ENCODE results near the gene PDSS2.

Gene PDSS2

DNA sequence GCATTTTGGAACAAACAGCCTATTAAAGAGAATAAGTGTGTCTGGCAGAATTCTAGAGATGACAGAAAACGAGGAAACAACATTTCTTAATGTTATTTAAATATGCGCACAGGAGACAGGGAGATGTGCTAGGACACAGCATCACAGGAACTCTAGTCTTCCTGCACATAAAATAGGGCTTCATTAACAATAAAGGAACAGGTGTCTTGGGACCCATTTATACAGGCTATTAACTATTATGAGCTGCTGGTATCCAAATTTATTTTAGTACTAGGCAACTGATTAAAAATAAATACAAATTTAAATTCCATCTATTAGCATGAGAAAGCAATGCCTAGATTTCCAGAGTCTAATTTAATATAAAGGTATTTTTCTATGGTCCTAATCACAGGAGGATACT, 102.3 kb downstream of the PDSS2 start:
- DNase-seq, result no peak

DNA sequence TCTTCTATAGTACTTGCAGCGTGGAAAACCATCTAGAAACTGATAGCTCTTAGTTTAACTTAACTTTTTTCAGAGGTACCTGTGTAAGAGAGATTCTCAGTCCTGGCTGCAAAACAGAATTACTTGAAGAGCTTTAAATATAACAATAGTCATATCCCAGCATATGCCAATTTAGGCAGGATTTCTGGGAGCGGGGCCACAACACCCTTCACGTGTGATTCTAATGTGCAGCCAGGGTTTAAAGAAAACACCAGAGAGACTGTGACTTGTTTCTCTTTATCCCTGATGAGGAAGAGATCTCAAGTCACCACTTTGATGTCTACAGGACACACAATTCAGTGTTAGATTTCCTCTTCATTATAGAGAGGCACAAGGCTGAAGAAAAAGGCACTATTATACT, 103.7 kb downstream of the PDSS2 start:
- DNase-seq, result no peak

DNA sequence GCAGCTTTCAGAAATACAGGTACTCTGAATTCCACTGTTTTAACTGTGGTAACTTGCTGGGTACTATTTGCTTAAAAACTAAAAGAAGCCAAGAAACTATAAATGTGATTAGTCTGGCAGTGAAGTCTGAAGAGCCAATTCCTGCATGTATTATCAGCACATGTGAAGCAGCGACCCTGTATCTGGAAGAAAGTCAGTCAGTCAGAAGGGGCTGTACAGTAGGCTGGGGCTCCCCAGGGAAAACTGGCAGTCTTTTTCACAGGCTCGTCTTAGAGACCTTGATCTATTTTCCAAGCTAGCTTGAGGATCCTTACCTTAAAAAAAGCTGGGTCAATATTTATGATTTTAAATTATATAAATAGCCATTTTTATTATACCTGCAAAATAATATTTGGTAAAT, 104.9 kb downstream of the PDSS2 start:
- no peak for DNase-seq

DNA sequence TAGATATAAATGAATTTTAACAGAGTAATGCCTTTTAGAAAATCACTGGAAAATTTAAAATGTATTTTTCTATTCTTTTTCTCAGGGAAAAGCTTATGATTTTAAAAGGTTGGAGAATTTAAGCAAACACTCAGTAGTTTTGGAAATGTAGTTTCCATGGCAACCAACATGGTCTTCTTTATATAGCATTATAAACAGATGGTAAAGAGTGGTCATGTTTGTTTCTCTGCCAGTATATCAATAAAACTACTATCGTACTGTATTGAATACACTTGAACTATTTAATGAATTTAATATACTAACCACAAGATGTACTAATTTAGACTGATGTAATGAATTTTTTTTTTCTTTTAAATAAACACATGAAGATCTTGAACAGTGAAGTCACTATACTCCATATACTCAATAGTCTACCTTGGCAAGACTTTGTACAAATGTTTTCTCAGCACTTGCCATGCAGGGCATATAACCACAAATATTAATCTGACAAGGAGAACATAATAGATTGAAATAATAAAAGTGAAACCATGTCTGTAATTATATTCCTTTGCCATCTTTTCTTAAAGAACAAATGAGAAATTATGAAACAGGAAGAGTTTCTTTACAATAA, 105.5 kb downstream of the PDSS2 start:
- no peak for DNase-seq

DNA sequence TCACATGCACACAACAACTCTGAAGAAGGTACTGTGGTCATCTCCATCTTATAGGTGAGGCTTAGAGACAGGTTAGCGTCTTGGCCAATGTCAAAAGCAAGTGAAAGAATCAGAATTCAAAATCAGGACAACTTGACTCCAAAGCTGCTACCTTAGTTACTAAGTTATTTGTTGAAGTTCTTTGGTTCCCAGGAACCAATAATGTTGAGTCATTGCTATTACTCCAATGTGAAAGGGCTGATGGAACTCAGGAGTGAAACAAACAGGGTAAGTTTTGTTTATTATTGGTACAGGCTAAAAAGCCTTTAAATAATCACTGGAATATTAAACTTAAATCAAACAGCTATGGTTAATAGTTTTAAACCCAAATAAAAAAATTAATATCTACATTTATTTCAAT, 111.1 kb downstream of the PDSS2 start:
- no peak for DNase-seq

DNA sequence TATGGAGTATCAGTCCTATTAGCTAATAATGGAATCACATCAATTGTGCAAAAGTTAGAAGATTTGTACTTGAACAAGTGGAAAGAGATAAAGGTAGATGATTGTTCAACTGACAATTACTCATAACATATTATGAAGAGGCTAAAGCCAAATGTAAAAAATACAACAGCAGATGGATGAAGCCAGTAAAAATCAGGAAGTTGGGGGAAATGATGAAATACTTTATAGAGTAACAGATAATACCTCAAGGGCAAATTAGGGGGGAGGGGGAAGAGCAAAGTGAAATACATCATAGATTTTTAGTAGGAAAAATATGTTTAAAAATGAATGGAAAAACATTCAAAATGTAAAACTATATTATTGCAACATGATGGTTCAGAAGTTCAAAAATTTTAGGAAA, 114.0 kb downstream of the PDSS2 start:
- DNase-seq, result no peak

DNA sequence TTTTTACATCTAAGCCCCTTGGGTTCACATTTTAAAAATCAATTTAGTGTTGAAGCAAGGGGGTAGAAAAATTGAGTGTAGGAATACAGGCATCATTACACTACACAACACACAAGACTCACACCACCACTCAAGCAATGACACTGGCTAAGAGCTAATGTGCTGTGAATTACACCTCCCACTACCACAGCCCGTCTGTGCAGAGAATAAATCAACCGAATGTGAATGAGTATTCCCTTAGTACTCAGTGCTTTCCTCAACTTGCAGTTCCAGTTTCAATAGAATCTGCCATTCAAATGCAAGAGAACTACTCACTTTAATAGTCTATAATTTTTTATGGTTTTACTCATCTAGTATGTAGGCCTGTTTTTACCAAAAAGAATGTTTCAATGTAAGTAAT, 114.4 kb downstream of the PDSS2 start:
- no peak for DNase-seq

DNA sequence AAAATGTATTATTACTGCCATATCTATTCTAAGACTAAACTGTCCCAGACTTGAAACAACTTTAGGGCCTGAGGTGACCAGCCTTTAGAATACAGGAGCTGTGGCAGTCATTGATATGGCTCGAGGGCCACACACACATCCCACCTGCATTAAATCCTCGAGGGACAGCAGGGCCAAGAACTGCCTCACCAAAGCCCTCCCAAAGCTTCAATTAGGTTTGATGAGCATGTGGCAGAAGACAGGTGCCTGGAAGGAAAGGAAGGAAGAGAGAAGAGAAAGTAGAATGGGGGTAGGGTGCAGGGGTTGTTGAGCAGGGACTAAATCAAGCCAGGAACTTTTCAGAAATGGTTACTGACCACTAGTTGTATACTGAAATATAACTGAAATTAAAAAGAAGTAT, 115.0 kb downstream of the PDSS2 start:
- DNase-seq, result no peak

DNA sequence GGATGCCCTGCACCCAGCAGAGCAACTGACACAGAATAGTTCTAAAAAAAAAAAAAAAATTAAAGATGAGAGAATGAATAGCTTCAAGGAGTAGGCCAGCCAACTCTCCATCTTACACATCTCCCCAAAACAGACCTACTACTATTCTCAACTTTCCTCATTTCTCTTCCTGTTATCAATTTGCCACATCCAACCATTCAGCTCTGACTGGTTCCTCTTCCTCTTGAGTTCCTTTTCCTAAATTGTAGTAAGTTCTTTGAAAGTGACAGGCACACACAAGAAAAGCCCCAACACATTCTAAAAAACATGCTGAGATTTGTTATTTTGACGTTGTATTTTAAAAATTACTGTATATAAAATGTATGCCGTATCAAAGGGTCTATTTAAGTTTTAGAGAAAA, 117.2 kb downstream of the PDSS2 start:
- no peak for DNase-seq

DNA sequence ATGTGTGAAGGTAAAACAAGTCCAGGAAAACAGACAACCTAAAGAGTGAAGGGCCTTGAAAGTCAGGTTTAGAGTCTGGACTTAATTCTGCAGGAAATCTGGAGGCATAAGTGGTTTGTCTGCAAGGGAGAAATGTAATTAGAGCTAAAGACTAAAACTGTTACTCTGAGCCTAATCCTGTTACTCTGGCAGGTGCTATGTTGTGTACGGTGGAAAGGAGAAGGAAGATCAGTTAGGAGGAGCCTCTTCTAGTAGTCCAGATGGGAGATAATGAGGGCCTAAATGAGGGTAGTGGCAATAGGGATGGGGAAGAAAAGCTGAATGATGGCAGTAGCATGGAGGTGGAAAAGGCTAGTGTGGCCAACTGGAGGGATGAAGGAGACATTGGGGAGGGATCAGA, 118.5 kb downstream of the PDSS2 start:
- DNase-seq, result no peak

DNA sequence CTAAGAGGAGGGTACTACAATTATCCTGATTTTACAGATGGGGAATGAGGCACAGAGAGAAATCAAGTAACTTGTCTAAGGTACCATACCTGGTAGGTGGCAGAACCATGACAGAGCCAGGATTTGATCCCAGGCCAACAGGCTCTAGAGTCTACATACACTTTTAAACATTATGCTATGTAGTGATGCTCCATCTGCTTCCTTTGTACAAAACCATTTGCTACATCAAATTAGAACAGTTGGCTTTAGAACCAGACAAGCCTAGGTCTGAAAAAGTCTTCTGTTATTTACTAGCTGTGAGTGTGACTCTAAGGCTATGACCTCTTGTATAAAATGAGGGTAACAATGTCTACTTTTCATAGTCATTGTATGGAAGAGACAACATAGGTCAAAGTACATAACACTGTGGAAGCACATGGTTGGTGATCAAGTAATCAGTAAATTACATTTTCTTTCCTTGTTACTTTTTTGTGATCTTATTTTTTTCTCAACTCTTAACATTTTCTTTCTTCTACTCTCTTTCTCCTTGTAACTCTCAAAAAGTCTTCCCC, 122.1 kb downstream of the PDSS2 start:
- no peak for DNase-seq

DNA sequence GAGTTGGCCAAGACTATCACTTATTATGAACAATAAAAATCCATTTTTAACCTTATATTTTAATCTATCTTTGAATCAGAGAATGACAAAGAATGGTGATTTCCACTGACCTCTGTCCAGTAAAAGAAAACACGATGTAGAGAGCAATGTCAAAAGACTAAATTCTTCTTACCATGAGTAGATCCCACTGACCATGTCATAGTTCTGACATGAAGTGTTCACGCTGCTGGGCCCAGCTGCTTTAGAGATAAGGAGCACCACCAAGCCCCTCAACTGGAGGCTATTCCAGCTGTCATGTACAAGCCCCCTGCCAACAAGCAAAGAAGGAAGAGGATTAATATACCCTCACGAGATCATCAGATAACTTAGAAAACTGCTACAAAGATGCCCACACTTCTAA, 125.3 kb downstream of the PDSS2 start:
- no peak for DNase-seq

DNA sequence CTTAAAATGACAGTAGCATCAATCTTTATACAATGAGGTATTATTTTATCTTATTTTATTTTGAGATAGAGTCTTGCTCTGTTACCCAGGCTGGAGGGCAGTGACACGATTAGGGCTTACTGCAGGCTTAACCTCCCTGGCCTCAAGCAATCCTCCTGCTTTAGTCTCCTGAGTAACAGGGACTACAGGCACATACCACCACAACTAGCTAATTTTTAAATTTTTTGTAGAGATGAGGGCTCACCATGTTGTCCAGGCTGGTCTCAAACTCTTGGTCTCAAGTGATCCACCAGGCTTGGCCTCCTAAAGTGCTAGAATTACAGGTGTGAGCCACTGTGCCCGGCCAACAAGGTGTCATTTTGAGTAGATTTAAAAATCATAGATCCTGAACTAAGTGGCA, 125.9 kb downstream of the PDSS2 start:
- DNase-seq, result no peak

DNA sequence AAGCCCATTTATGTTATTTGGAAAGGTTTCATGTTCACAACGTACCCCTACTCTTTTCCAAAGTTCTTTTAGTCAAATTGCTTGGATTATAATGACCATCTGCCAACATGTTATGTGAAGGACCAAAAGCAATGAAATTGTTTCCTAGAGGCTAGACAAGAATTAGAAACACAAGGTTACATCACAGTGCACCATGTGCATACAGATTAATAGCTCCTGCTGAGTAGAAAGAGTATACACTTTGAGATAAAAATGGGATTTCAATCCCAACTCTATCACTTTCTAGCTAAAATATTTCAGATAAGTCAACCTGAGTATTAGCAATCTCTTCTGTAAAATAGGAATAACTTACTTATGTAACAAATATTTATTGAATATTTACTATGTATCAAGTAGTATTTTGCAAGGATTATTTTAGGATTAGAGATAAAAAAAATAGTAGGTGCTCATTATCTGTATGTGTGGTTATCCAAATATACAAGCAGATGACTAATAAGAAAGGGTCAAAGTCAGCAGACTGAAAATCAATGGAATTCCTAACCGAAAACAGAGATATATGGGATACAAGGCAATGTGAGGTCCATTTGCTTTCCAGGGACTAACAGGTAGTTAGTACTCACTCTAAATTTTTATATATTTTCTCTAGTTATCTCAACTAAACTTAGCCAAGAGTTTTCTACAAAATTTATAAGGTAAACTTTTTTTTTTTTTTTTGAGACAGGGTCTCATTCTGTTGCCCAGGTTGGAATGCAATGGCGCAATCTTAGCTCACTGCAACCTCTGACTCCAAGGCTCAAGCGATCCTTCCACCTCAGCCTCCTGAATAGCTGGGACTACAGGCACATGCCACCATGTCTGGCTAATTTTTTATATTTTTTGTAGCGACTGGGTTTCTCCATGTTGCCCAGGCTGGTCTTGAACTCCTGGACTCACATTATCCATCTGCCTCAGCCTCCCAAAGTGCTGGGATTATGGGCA, 127.7 kb downstream of the PDSS2 start:
- no peak for DNase-seq

DNA sequence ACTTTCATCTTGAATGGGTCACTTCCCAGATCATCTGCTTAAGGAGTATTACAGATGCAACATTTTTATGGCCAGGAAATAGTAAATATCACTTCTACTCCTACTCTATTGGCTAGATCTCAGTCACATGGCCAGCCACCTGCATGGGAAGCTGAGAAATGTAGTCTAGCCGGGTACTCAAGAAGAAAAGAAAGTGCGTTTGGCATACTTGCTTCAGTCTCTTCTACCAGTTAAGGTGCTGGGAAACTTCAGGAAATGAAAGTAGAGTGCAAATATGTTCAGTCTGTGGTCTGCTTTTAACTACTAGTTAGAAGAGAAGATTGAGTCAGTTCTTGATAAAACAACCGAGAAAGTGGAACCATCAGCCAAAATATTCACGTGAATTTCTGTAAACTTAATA, 129.2 kb downstream of the PDSS2 start:
- DNase-seq, result peak; percentile 6

DNA sequence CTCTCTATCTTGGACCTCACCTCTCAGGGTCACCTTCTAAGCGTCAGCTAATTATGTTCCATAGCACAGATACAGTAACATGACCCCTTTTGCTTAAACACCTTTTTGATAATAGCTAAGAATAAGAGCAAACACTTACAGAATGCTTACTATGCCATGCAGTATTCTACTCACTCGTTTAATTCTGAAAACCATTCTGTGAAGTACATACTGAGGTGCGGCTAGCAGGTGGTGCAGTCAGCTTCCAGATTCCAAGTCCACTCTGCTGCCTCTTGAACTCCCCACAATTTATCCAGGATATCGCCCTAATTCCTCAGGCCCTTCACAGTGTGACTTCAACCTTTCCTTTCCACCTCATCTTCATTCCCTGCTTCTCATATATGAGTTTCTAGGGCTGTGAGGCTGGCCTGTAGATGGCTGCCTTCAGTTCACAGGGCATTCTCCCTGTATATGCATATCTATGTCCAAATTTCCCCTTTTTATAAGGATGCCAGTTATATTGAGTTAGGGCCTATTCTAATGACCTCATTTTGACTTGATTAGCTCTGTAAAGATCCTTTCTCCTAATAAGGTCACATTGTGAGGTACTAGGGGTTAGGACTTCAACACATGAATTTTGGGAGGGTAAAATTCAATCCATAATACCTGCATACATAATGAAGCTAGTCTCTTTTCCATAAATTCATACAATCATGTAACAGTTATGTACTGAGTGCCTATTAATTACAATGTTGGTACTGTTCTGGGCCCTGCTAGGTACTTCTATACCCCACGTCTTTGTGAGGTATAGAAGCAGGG, 130.1 kb downstream of the PDSS2 start:
- no peak for DNase-seq

DNA sequence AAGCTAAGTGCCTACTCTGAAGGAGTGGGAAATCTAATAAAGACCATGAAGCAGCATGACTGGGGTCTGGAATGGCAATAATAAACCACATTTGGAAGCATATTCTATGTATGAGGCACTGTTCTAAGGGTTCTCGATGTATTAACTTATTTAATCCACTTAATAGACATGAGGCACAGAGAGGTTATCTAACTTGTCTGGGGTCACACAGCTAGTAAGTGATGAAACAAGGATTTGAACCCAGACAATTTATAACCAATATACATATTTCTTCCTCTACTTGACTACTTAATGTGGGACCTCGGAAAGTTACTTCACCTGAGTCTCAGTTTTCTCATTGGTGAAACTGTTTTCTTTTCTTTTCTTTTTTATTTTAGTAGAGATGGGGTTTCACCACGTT, 131.3 kb downstream of the PDSS2 start:
- DNase-seq, result no peak

DNA sequence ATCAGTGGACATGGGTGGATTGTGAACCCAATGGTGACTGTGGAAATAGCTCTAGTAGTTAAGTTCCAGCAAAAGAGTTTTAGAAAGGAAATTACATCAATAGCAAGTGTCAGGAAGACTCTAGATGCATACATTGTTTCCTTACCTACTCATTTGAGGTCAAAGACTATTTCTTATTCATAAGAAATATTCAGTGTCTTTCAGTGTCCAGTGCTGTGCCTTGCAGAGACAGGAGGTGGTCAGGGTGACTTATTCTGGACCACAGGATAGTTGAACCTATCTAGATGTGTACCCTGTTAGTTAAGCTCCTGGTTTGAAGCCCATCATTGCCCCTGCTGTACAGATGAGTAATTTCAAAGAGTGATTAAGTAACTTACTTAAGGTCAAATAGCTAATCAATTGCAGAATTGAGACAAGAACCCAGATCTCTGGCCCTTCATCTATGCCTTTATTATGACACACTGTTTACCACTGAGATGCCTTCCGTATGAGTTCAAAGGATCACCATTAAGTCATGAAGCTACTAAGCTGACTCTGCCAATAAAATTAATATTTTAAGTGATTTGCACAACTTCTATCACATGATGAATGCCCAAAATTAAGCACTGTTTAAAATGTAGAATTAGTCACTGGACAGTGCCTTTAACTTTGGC, 136.1 kb downstream of the PDSS2 start:
- no peak for DNase-seq

DNA sequence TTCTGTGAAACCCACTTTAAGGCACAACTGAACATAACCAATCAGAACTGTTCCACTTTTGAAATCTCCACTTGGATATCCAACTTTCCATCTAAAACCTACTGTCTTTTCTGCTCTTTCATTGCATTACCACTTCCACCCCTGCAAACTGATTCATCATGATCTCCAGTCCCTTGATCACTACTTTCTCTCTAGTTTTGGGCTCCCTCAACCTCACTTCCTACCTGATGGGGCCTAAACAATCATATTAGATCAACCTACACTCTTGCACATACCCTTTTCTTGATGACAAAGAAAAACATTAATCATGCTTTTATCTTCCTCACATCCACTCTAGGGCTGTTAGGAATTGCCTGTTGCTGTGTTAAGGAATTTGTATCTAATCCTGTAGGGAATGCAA, 137.6 kb downstream of the PDSS2 start:
- no peak for DNase-seq

DNA sequence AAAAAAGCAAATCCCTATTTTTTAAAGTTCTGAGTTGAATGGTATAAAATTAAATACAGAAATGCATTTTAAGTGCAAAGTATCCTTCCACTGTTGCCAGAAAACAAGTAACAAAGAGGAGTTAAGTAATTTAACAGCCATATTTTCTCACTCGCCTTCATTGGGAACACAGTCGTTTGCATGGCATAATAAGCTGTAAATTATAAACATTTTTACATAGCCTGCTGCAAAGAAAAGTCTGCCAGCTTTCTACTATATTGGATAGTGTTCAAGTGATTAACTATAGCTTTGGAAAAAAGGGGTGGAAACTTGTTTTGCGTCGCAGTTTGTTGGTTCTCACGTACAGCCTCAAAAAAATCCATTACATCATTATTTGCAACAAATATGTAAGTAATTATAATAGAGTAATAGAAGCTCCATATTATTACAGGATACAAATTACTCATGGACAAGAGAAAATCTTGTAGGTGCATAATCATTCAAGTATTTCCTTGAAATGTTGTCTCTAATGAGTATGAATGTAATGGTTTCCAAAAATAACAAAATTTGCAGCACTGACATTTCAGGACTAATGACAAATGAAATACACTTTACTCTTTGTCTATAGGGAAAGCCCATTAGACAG, 139.3 kb downstream of the PDSS2 start:
- no peak for DNase-seq

DNA sequence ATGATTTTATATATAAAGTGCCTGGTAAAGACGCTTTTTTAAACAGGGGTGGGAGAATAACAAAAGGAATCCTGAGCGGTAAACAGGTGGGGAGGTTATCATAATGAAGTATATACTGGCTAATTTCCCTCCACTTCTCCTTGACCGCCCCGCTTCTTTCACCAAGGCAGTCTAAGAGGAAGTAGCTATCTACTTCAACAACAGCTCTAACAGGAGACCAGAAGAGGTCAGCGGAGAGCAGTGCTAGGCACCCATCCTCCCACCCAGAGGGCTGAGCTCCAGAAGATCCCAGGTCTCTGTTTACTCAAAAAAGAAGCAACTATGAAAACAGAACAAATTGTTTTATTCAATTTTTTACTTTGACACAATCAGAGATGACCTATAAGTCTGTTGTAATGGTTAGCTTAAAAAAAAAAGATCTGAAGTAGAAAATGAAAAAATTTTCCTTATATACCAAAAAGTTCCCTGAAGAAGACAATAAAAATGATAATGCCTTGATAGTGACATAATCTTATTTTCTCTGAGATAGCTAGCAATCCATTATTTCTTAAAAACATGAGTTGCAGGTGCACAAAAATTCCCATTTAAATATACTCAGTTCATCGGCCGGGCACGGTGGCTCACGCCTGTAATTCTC, 141.1 kb downstream of the PDSS2 start:
- DNase-seq, result peak; percentile 8

DNA sequence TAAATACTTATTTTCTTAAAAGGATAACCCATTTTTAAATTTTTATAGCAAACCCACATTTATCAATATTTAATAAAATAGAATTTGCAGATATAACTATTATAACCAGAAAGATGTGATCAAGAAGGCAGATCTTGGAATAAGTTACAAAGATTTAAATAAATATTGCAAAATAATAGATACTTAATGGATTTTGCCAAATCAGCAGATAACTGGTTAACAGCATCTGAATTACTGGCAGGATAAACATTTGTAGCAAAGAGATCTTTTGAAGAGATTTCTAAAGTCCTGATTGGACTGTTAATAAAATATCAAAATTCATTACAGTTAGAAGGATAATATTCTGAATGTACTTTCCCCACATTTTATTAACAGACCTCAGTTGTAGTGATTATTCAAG, 144.2 kb downstream of the PDSS2 start:
- DNase-seq, result no peak
